HG03469 (cell line): ENCODE data around the gene COL23A1.

Source experiments
- ATAC-seq: cut with Tn5 transposase; IDR thresholded peaks from one replicate; pipeline ENCODE4 v1.9.1; 2021; ENCODE audit warnings: mild to moderate bottlenecking, moderate library complexity, moderate number of reproducible peaks; ENCODE audit not compliant: unreplicated experiment

COL23A1 gene

DNA sequence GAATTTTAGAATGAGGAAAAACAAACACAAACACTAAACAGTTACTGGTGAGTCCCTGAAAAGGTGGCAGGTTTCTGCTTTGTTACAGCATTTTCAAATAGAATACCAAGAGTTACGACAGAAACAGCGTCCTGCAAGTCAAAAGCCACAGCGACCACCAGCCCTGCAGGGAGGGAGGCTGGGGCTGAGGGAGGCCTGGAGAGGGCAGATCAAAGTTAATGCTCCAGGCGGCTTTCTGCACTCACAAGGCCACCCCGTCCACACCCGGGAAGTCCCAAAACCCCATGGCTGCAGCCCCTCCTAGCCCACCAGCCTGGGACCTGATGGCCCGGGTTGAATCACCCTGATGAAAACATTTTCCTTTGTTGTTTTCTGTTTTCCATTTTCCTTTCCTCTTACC lies 29.3 kb downstream of the COL23A1 start:
- no peak for ATAC-seq

GRCh38 chr5:178557416-178557815 lies 32.8 kb downstream of the COL23A1 start:
- no peak for ATAC-seq

GRCh38 chr5:178555771-178556211 lies 34.4 kb downstream of the COL23A1 start:
- ATAC-seq: no peak

DNA sequence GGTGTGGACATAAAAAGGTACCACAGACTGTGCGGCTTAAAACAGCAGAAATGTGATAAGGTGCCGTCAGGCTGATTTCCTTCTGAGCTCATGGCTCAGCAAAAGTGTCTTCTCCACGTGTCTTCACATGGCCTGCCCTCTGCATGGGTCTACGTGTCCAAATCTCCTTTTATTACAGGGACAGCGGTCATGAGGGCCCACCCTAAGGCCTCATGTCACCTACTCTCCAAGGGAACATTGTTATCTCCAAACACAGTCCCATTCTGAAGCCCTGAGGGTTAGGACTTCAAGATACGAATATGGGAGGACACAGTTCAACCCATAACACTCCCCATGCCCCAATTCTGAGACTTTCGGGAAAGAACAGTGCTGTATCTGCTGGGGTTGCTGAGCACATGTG lies 35.2 kb downstream of the COL23A1 start:
- ATAC-seq: no peak

GRCh38 chr5:178554311-178554710 lies 35.9 kb downstream of the COL23A1 start:
- no peak for ATAC-seq

DNA sequence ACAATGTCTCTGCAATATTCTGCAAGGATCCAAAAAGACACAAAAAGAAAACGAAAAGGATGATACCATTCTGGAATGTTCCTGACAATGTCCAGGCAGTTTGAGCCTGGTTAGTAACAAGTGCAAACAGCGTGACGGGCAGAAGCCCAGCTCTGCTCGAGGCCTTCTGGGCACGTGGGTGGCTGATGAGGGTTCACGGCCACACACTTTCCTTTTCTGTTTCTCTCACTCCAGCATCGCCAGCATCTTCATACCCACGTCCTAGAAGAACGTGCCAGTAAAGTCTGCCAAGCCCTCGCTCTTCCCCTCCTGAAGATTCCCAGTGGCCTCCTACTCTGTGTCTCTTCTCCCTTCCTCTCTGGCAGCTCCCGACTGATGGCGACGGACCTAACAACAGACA lies 36.7 kb downstream of the COL23A1 start:
- no peak for ATAC-seq

DNA sequence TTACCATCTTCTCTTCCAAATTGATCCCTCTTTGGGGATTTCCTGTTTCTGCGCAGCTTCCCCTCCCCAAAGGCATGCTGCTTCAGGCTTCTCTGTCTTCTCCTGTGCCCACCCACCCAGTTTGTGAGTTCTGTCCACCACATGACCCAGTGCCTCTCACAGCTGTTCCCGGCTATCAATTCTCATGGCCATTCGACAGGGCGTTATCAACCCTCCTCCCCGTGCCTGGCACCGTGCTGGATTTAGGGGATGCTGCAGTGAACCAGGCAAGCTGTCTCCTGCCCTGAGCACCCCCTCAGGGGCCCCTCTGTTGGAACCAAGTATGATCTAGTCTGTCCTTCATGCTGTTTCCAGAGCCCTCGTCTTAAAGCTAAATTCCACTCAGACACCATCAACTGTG lies 38.7 kb downstream of the COL23A1 start:
- ATAC-seq: no peak

DNA sequence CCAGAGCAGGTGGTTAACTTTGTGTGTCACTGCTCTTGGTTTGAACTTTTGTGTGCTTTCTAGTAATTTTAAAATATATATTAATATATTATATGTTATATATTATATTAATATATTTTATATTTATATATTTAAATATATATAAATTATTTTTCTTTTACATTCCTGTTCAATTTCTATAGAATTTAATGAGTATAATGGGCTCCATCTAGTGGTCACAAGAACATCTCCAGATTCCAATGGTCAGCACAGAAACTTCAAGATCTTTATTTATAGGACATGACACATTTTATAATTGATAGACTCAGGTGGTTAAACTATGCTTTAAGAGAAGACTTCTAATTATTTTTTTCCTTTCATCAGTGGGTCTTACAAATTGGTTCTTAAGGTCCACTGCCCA lies 39.1 kb downstream of the COL23A1 start:
- ATAC-seq: no peak

GRCh38 chr5:178548746-178549145 lies 41.4 kb downstream of the COL23A1 start:
- ATAC-seq: no peak

- ATAC-seq: no peak
Measured at GRCh38 chr5:178547753-178548415, 42.3 kb downstream of the COL23A1 start.

- ATAC-seq: no peak
Measured at GRCh38 chr5:178547052-178547666, 43.0 kb downstream of the COL23A1 start.

DNA sequence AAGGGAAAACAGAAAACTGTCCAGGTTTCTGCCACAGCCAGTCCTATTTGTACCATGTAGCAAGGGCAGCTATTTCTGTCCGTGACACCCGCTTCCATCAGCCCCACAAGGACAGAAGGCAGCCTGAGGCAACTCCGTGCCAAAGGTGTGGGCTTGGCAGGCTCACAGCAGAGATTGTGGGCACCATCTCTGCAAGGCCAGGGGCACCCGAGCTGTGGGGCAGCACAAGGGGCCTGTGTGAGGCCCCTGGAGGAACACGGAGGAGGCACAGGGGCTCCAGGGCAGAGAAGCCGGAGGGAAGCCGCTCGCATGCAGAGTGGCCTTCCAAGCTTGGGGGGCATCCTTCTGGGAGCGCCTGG lies 43.5 kb downstream of the COL23A1 start:
- ATAC-seq: no peak

GRCh38 chr5:178545941-178546674 lies 44.1 kb downstream of the COL23A1 start:
- no peak for ATAC-seq

DNA sequence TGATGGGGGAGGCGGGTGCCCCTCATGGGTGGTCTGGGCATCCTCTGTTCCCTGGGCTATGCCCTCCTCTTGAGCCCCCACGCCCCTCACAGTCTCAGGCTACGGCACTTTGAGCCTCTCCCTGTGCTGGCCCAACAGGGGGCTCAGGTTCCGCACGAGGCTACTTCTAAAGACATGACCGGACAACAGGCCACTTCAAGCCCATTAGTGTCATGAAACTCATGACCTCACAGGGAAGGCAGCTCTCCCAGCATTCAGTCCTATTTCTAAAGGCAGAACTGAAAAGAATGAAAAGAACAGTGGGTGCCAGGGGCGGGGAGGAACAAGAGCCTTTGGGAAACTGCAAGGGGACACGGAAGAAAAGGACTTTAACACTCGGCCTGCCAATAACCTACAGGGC lies 45.0 kb downstream of the COL23A1 start:
- ATAC-seq: no peak

GRCh38 chr5:178544166-178544834 lies 45.9 kb downstream of the COL23A1 start:
- ATAC-seq: no peak

- no peak for ATAC-seq
Measured at GRCh38 chr5:178542455-178542854, 47.7 kb downstream of the COL23A1 start.

- no peak for ATAC-seq
Measured at GRCh38 chr5:178540526-178540925, 49.7 kb downstream of the COL23A1 start.

GRCh38 chr5:178538741-178539229 lies 51.4 kb downstream of the COL23A1 start:
- ATAC-seq: no peak

- ATAC-seq: no peak
Measured at GRCh38 chr5:178537467-178538371, 52.5 kb downstream of the COL23A1 start.
